Heart left ventricle (tissue), 13 donors: ENCODE results near the gene INO80.

Experiments
- CTCF ChIP-seq, 12 donors: fragments of 200-600 bp; sonication (generic) in 4 of 12; IDR thresholded peaks; one replicate each; pipeline versions ENCODE4 v1.5.0 to v1.8.0; 2018 to 2022; ENCODE audit warnings: antibody characterized with exemption in 12 of 12, mild to moderate bottlenecking in 5 of 12
- POLR2A ChIP-seq, 2 donors: fragments of 450-650 bp; IDR thresholded peaks; one replicate each; pipeline ENCODE4 v1.6.1; 2017; ENCODE audit warnings: antibody characterized with exemption in 2 of 2, mild to moderate bottlenecking in 2 of 2, moderate library complexity in 2 of 2
- donor health status: ischemic (EF 13 %, LVEDD 7.1; RV severe dilation, severe dysfunction).
- donor health status: DM: no; HTN: yes; CAD: no.
- donor health status: DM: no; HTN: no; CAD: no.
- donor health status: ischemic (EF 25% LVEDD 6.9; RV normal size, moderate dysfunction).
- donor health status: ischemic (EF 25% LVEDD 5.7; RV mildly dilated, moderate dysfunction).
- donor health status: ischemic (EF 35%, LVEDD 5.7; RV mildly dilated, moderate dysfunction).
- donor health status: nonischemic (EF 11% LVEDD 7.7; RV severe dilation, severe dysfunction).
- donor health status: DM: yes; HTN: yes; CAD: no.
- donor health status: PGD.
- donor health status: ischemic (EF 29% LVEDD 5.4; RV normal size, mild dysfunction).
- donor health status: nonischemic (EF 23%, LVEDD 6.1; RV moderate dilation, normal function).

DNA sequence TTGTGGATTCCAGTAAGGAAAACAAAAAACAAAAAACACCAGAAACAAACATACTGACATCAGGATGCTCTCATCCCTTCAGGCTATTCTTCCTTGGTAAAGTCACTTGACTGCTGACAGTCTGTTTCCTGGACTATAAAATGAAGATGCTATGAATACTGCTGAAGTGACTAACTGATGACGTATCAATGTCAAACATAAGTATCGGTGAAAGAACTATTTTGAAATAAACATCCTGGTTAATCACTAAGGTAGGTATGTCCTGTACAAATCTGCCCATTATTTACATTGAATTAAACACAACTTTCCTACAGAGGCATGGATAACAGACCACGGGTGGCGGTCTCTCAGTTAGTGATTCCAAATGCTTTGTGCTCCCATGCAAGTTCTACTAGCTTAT, 116.9 kb downstream of the INO80 start:
- no peak for TF ChIP-seq CTCF (IDR thresholded peaks at IDR 0.05)
- TF ChIP-seq POLR2A (IDR thresholded peaks at IDR 0.05) = no peak
